DMS 273 treated with DMSO at 0.1 percent for 48 hours (cell line): ENCODE results near the gene LBX2.
"Not testable (repeated sequence)": the region's sequence is repeated elsewhere in the genome, so short reads cannot be mapped to it uniquely, and the experiment has no call there.

Source experiments
- DNase-seq: peaks from one replicate; lab custom pipeline; 2025; lab: John Stamatoyannopoulos, UW

LBX2 gene

DNA sequence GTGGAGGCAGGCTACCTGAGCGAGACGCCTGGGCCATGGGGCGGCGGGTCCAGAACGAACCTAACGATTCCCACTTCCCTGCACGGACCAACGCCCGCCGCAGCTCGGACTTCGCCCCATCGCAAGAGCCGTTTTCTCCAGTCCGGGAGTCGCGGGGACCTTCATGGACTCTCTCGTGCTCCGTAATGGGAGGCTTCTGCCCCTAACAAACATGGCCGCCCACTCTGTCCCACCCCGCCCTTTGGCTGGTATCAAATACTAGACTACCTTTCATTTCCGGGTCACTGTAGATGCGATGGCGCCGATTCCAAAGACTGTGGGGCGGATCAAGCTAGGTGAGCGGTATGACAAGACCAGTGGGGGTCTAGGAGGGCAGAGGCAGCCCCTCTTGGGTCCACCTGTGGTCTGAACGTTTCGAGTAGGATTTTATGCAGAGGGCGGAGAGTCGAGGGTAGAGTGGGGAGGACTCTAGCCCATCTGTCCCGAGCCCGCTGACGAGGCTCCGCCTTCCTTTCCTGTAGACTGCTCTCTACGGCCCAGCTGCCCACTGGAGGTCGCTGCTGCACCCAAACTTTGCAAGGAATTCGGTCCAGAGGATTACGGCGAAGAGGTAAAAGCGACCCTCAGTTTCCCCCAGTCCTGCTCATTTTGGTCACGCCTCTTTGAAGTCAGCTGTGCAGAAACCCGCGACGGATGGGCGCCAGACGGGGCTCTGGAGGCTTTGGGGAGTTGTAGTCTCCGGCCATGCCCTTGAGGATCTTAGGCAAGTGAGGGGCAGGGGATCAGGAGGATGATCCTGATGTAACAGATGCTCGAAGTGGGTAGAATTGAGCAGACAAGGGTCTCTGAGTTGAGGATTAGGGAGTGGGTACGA lies 16.4 kb downstream of the LBX2 start, which contains the start of the genes CCDC142 and TTC31:
Gene CCDC142, minus strand, starts transcription at position 198 of the 874 bp plus-strand sequence. Its CDS starts 161 bp downstream, at position 37.
Gene TTC31, plus strand, starts transcription at position 281 of the 874 bp plus-strand sequence. Its CDS starts 15 bp downstream, at position 296.
- DNase-seq: peak; percentile 94

- no peak for DNase-seq
Measured at GRCh38 chr2:74481961-74482800, 17.2 kb downstream of the LBX2 start.

DNA sequence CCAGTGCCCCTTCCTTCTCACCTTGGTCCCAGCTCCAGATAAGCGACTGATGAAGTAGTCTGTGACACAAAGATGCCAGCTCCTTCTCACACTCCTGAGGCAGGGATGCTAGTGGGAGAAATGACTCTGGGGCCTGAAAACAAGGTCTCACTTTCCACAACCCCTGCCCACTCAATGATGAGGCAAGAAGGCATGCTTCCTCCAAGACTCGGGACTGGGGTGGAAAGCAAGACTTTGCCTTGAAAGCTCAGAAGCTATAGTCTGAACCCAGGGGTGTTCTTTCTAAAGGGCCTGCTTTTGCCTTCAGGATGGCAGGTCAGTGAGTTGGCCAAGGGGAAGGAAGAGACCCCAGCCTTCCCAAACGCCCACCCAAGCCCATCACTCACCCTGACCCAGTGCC lies 18.0 kb downstream of the LBX2 start:
- no peak for DNase-seq

DNA sequence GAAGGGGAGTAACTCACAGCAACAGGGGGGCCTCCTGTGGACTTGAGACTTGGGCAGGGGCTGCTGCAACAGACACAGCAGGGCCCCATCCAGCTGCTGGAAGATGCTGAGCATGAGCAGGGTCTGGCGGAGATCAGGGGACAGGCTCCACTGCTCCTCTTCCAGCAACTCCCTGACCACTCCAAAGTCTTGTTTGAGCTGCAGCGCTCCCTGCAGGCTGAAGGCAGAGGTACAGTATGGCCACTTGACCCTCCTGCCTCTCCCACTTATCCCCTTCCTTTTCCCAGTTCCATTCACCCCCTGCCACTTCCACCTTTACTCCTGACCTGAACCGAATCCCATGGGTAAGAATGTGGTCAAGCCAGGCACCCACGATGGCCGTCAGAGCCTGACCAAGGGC lies 24.5 kb downstream of the LBX2 start:
- no peak for DNase-seq

DNA sequence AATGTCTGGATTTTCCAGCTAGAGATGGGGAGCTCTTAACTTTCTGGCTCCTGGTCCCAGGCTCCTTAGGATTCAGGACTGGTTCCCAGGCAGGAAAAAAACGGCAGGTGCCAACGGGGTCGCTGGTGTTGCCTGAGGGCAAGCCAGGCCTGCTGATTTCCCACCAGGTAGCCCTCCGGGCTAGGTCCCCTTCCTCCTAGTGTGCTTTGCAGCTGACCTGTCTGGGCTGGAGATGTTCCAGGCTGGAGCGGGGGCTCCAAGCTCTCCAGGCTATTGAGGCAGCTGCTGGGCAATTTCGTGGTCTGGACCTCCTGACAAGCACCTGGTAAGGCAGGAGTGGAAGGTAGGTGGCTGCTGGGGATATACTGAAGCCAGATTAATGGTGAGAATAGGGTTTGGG lies 24.9 kb downstream of the LBX2 start:
- no peak for DNase-seq

DNA sequence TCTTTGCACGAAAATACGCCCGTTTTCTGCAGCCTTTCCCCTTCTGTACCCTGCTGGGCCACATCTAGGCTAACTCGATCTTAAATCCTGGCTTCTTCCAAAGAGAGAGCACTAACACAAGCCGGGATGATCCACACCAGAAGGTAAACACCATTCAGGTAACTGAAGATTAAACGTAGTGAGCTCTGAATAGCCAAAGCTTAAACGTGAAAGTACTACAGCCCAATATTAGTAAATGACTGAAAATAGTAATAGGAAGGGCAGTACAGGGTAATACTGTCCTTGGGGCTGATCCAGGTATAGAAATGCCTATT lies 26.5 kb downstream of the LBX2 start:
- no peak for DNase-seq

DNA sequence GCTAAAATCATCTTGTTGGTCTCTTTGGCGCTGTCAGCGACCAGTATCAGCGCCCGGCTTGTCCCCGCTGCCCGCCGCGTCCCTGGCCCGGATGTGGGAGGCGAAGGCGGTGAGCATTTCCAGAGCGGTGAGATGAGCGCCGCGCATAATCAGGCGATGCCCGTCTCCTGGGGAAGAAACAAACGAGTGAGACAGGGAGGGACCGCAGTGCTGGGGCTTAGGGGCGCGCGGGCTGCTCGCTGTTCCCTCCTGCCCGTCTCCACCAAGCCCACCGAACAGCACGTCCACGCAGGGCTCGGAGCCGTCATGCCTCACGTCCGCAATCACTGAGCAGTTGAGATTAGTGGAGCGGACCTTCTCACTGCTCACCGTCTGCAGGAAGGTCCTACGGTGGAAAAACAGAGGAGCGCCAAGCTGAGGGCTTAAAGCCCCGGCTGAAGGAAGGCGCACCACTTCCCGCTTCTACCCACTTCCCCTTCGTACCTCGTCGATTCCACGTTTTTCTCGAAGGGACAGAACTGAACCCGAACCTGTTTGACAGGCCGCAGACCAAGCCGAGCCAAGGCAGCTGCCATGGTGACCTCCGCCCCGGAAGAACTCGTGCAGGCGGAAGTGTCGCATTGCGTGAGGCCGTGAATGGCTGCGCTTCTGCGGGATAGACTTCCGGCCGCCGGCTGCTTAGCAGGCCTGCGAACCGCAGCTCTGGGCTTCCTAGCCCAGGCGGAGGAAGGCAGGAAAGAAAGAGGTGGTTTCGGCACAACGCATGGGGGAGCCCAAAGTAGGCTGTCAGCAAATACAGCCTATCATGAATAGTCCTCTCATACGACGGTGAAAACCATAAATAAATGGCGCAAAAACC lies 27.1 kb downstream of the LBX2 start, which contains the start of gene MRPL53:
Gene MRPL53, minus strand, starts transcription at position 595 of the 859 bp plus-strand sequence. Its CDS starts 20 bp downstream, at position 575.
- peak; percentile 74 for DNase-seq

- DNase-seq: no peak
Measured at GRCh38 chr2:74471332-74472065, 27.9 kb downstream of the LBX2 start.

- DNase-seq: not testable (repeated sequence)
Measured at GRCh38 chr2:74470742-74471141, 28.7 kb downstream of the LBX2 start.

DNA sequence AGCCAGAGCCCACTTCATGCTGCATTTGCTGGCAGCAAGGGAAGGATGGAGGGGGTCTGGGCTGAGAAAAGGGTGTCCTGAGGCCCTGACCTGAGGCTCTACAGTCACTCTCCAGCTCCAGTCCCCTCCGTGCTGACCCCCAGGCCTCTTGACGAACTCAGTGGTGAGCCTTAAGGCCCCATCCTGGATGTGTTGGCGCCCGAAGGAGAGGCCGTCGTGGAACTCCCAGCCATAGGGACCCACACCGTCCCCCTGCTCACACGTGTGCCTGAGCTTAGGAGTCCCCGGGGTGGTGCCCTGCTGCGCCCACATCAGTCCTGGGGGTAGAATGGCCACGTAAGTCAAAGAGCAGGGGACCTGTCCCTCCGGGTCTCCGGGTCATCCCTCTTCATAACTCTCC lies 35.0 kb downstream of the LBX2 start:
- DNase-seq: no peak

- DNase-seq: no peak
Measured at GRCh38 chr2:74462786-74463105, 36.7 kb downstream of the LBX2 start.

- DNase-seq: no peak
Measured at GRCh38 chr2:74462054-74462785, 37.2 kb downstream of the LBX2 start.

DNA sequence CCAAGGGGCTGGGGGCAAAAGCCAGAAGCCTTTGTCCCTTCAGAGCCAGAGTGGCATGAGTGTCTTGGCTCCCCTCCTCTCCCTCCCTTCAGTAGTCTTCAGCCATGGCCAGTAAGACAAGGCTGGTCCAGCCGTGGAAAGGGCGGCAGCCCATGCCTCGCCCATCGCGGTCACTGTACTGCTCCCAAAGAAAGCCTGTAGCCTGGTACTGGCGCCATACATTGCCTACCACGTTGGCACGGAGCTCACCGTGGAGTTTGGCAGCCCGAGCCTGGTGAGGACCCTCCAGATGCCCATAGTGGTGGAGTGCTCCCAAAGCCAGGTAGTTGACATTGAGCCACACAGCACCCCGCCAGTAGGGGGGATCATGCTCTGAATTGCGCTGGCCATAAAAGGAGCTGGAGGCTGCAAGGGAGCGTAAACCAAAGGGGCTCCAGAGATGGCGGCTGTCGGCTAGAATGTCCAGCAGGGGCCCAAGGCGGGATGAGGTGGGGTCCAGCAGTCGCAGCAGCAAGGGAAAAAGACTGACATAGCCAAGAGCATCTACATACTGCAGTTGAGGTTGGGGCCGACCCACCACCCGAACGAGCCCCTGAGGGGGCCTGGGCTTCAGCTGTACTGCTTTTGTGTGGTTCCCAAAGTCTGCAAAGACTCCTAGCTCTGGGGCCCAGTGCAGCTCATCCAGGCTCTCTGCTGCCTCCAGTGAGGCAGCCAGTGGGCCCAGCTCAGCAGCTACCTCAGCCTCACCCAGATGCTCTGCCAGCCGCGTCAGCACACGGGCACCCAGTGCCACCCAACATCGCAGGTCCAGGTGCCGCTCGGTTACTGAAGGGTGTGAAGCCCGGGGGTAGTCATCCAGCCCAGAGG lies 38.0 kb downstream of the LBX2 start:
- DNase-seq: no peak

DNA sequence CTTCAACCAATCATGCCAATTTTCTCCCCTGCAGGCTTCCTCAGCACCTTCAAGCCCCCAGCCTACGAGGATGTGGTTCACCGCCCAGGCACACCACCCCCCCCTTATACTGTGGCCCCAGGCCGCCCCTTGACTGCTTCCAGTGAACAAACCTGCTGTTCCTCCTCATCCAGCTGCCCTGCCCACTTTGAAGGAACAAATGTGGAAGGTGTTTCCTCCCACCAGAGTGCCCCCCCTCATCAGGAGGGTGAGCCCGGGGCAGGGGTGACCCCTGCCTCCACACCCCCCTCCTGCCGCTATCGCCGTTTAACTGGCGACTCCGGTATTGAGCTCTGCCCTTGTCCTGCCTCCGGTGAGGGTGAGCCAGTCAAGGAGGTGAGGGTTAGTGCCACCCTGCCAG lies 39.2 kb downstream of the LBX2 start:
- DNase-seq: not testable (repeated sequence)

GRCh38 chr2:74459503-74460118 lies 39.8 kb downstream of the LBX2 start:
- DNase-seq: not testable (repeated sequence)

- no peak for DNase-seq
Measured at GRCh38 chr2:74458938-74459363, 40.5 kb downstream of the LBX2 start.

- peak; percentile 100 for DNase-seq
Measured at GRCh38 chr2:74458132-74458937, 41.1 kb downstream of the LBX2 start, which contains the start of gene WBP1. WBP1 (plus strand) TSS chr2:74458438; CDS start chr2:74458603, 165 bp downstream.

GRCh38 chr2:74457549-74458131 lies 41.8 kb downstream of the LBX2 start:
- no peak for DNase-seq
